ENCODE measurements around the gene MET.

GRCh38 chr7:116641551-116642153 lies 30.3 kb upstream of the MET start:
- no peak for TF ChIP-seq CTCF (IDR thresholded peaks at IDR 0.05)
- TF ChIP-seq KDM1A (IDR thresholded peaks at IDR 0.05; ENCODE audit: low read depth): no peak
- TF ChIP-seq CEBPB (IDR thresholded peaks at IDR 0.05): no peak
- TF ChIP-seq ESRRA (IDR thresholded peaks at IDR 0.05; ENCODE audit: borderline replicate concordance, low read length): no peak

All from A549 (cell line).